Glomerular endothelial cell (primary cell): Measurements from ENCODE around the gene REX1BD. TPM values are rescaled to one million over a fixed set of nuclear protein-coding genes. Genes with fewer than 3 reads are reported as not detected.
"Not testable (repeated sequence)": the region's sequence is repeated elsewhere in the genome, so short reads cannot be mapped to it uniquely, and the experiment has no call there.

Source experiments
- DNase-seq: peaks from one replicate; pipeline ENCODE4 v3.0.0-alpha.2; 2011; ENCODE audit warnings: low read depth, low spot score; ENCODE audit errors: extremely low read depth
- total RNA-seq: library from RNA; depleted of rRNA; stranded (reverse); fragments of >200 nt; gene quantifications from 2 replicates; pipeline ENCODE4 v1.2.3, GENCODE V29; 2015

Gene REX1BD
- total RNA-seq: 141 and 212 TPM in 2 replicates

GRCh38 chr19:18588611-18589379, at the start of gene REX1BD:
Gene REX1BD (plus strand): TSS chr19:18588798. CDS start chr19:18588802, 4 bp downstream.
- no peak for DNase-seq

GRCh38 chr19:18539372-18539771, 49.2 kb upstream of the REX1BD start:
- DNase-seq: no peak

DNA sequence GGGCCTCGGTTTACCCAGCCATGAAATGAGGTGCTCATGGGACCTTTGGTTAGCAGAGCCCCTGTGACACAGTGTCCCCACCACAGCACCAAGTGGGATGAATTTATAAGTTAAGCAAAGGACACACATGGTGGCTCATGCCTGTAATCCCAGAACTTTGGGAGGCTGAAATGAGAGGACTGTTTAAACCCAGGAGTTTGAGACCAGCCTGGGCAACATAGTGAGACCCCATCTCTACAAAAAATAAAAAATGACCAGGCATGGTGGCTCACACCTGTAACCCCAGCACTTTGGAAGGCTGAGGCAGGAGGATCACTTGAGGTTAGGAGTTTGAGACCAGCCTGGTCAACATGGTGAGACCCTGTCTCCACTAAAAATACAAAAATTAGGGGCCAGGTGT, 48.4 kb upstream of the REX1BD start:
- DNase-seq: not testable (repeated sequence)

- DNase-seq: no peak
These were observed 47.2 kb upstream of the REX1BD start for GRCh38 chr19:18541258-18541991.

DNA sequence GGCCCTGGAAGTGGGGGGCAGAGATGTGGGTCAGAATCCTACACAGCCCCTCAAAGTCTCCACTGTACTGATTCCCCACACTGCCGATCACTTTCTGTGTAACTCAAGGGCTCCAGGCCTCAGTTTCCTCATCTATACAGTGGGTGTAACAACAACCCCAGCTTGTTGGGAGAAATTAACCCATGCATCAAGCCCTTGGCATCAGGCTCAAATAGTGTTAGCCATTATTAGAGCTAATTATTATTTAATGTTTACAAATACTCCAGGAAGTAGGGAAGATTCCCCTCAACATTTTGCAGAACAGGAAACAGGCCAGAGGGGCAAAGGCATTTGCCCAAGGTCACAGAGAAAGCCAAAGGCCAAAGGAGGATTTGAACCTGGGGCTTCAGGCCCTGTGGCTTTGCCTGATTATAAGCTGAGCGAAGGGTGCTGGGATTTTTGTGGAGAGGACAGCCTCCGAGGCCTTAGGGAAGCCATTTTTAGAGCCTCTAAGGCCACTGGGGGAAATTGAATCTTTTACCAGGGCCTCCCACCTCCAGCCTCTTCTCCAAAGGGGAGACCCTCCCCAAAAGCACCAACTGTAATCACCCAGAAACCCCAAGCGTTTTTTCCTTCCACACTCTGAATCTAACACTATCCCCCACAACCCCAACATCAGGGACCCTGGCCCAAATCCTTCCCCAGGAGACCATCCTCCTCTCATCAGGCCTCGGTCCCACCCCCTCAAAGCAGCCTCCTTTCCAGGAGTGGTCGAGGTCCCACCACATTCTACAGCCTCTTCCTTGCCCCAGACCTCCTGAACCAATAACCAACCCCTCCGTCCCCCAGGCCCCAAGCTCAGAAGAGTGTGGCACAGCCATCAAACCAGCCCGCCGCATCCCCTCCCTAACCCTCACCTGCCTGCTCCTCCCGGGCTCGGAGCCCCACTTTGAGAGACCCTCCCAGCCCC, 46.3 kb upstream of the REX1BD start:
- no peak for DNase-seq

GRCh38 chr19:18542941-18543813, 45.4 kb upstream of the REX1BD start, which contains the start of gene FKBP8:
Gene FKBP8 (minus strand): TSS chr19:18543573. CDS start chr19:18541970, 1,603 bp downstream.
- no peak for DNase-seq

- DNase-seq: no peak
These were observed 44.7 kb upstream of the REX1BD start for GRCh38 chr19:18543814-18544475.

GRCh38 chr19:18551631-18552030, 37.0 kb upstream of the REX1BD start:
- DNase-seq: no peak

DNA sequence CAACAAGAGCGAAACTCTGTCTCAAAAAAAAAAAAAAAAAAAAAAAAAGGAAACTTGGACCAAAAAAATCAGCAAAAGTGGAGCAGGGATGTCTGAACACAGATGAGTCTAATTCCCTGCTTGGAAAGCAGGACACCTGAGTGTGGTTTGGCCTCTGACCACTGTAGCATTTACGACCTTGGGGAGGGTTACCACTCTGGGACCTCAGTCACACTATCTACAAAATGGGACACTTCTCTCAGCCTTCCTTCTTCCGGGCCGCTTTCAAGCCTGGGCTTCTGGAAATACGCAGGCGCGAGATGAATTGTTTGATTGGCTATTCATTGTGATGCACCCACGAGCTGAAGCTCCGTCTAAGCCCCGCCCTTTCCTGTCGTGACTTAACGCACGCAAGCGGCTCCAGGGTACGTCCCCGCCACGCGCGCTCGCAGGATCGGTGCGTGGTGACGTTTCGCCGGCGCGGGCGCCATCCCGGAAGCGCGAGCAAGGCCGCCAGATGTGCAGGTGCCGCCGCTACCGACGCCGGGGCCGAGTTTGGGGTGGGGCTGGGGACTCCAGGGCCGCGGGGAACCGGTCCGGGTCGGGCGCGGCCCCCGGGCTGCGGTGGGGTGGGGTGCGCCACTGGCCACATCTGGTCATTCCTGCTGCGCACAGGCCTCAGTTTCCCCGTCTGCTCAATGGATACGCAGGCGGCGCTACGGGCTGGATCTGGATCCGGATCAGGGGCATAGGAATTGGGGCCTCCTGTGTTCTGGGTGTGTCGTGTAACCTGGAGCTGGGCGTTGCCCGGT, 31.0 kb upstream of the REX1BD start, which contains the start of gene KXD1:
KXD1 (plus strand) TSS at position 460 of the 791 bp plus-strand sequence. CDS start 4,187 bp downstream, outside the sequence.
- DNase-seq: peak; percentile 98

GRCh38 chr19:18558202-18558555, 30.4 kb upstream of the REX1BD start:
- no peak for DNase-seq

DNA sequence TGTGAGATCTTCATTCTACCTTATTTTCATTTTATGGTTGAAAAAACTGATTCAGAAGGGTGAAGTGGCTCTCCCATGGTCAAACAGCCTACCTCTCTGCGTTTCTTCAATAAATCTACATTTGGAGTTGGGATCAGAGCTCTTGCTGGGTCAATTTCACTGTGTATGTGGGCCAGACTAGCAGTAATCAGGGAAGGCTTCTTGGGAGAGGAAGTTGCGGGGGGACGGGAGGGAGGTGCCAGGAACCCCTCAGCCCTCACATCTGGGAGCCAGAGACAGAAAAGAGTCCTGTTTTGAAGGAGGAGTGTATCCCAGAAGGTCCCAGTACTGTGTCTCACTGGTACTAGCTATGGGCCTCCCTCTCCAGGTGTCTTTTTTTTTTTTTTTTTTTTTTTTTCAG, 30.0 kb upstream of the REX1BD start:
- DNase-seq: no peak

DNA sequence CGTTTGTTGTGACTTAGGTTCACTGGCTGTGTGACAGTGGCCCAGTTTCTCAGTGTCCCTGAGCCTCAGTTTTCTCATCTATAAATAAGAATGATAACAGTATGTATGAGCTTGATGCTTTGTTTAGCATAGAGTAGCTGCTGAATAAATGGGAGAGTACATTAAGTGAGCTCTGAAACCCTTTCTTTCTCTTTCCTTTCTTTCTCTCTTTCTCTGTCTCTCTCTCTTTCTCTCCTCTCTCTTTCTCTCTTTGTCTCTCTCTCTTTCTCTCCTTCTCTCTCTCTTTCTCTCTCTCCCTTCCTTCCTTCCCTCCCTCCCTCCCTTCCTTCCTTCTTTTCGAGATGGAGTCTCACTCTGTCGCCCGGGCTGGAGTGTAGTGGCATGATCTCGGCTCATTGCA, 28.9 kb upstream of the REX1BD start:
- no peak for DNase-seq

DNA sequence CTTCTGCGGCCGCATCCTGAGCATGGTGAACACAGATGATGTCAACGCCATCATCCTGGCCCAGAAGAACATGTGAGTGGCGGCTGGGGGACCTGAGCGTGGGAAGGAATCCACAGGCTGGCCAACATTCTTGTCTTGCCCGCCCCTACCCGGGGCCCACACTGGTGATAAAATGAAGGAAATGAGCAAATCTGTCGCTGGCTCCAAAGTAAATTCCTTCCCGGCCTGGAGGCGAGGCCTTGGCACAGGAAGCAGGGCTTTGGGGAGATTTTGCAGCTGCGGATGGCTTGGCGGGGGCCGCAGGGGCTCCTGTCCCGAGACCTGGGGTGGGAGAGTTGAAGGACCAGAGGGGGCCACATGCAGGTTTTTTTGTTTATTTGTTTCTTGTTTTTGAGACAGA, 26.5 kb upstream of the REX1BD start:
- no peak for DNase-seq

DNA sequence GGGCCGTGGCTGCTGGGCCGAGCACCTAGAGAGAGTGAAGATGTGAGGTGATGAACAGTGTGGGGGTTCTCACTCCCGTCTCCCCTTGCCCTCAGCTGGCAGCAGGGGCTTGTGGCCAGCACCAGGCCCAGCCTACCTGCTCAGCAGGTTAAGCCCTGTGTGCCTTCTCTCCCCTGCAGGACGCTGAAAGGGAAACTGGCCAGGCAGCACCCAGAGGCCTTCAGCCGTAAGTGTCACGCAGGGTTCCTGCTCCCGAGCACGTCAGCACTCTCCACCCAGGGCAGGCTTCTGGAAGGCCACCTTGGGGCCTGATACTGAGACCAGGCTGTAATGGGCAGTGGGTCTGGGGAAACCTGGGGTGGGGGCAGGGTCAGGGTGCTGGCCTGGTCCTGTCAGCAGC, 21.6 kb upstream of the REX1BD start:
- no peak for DNase-seq

- DNase-seq: no peak
These were observed 20.2 kb upstream of the REX1BD start for GRCh38 chr19:18568367-18568766.

DNA sequence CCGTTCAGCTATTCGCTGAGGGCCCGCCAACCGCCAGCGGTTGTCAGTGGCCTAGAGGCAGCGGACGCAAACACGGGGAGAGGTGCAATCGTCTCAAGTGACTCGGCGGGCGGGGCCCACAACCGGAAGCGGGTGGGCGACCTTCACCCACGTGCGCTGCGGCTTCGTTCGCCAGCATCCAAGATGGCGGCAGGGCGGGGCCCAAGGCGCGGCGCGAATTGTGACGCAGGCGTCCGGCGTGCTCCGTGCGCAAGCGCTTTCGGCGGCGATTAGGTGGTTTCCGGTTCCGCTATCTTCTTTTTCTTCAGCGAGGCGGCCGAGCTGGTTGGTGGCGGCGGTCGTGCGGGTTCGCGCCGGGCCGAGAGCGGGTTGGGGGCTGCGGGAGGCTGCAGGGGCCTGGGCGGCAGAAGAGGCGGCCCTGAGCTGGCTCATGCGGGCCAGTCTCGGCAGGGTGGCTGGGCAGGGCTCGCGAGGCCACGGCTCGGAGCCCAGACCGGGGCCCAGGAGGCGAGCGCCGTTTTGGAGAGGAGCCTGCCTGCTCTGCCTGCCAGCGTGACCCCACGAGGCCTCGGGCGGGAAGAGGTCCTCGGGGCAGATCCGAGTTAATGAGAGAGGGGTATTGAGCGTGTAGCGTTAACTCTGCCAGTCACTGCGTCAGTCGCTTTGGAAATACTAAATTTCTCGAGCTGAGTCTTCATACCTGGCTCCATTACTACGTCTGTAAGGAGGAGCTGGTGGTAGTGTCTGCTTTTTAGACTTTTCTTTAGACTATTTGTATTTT, 16.8 kb upstream of the REX1BD start, which contains the start of gene UBA52:
UBA52 (plus strand) TSS at position 294 of the 781 bp plus-strand sequence. CDS start 1,444 bp downstream, outside the sequence.
- DNase-seq: peak; percentile 61

GRCh38 chr19:18574691-18575291, 13.8 kb upstream of the REX1BD start:
- DNase-seq: no peak
